Thoracic aorta (tissue), 2 donors: ENCODE results near the gene CKB. TPM values are rescaled to one million over a fixed set of nuclear protein-coding genes. Genes with fewer than 3 reads are reported as not detected.
"Not testable (repeated sequence)": the region's sequence is repeated elsewhere in the genome, so short reads cannot be mapped to it uniquely, and the experiment has no call there.

ENCODE experiments used
- ATAC-seq: fragments of 150-250 bp; one replicate; pipeline ENCODE4 v1.8.0; 2017; ENCODE audit warnings: low read depth; ENCODE audit not compliant: insufficient number of reproducible peaks, low FRiP score
- DNase-seq: peaks from one replicate; pipeline ENCODE4 v3.0.0-alpha.2; 2020; ENCODE audit warnings: low spot score
- H3K27ac ChIP-seq, 2 donors: fragments of 200-600 bp; sonication (generic); 1 replicate in 1 of 2; 2 replicates in 1 of 2; pipeline ENCODE4 v1.5.1; 2016; ENCODE audit warnings: mild to moderate bottlenecking in 2 of 2, moderate library complexity in 2 of 2
- H3K27me3 ChIP-seq: fragments of 200-600 bp; sonication (generic); replicated peaks from 2 replicates; pipeline ENCODE4 v1.6.0; 2016; ENCODE audit warnings: mild to moderate bottlenecking; ENCODE audit not compliant: insufficient read depth
- H3K36me3 ChIP-seq: fragments of 200-600 bp; sonication (generic); one replicate; pipeline ENCODE4 v1.5.1; 2016
- H3K4me1 ChIP-seq, 2 donors: fragments of 200-600 bp; sonication (generic); 1 replicate in 1 of 2; 2 replicates in 1 of 2; pipeline versions ENCODE4 v1.5.1 to v1.6.0; 2016; ENCODE audit warnings: low read depth in 2 of 2, mild to moderate bottlenecking in 1 of 2; ENCODE audit not compliant: control insufficient read depth in 1 of 2
- H3K4me3 ChIP-seq: fragments of 200-600 bp; sonication (generic); 2 replicates; pipeline ENCODE4 v1.5.1; 2016; ENCODE audit warnings: mild to moderate bottlenecking
- H3K9me3 ChIP-seq: fragments of 200-600 bp; sonication (generic); 2 replicates; pipeline ENCODE4 v1.5.1; 2016
- total RNA-seq, 2 donors: library from RNA; depleted of rRNA; stranded (reverse); fragments of >200 nt; gene quantifications; one replicate each; pipeline versions ENCODE4 v1.1.0 to v1.2.3, GENCODE V29; 2016
- TF ChIP-seq, protein P1 (sequence below): fragments of 200-600 bp; sonication (generic); IDR thresholded peaks from one replicate; pipeline ENCODE4 v1.5.1; 2019; ENCODE audit warnings: antibody characterized with exemption

CKB gene
- total RNA-seq, 2 donors from 2014 or later, result 109 to 159 TPM

DNA sequence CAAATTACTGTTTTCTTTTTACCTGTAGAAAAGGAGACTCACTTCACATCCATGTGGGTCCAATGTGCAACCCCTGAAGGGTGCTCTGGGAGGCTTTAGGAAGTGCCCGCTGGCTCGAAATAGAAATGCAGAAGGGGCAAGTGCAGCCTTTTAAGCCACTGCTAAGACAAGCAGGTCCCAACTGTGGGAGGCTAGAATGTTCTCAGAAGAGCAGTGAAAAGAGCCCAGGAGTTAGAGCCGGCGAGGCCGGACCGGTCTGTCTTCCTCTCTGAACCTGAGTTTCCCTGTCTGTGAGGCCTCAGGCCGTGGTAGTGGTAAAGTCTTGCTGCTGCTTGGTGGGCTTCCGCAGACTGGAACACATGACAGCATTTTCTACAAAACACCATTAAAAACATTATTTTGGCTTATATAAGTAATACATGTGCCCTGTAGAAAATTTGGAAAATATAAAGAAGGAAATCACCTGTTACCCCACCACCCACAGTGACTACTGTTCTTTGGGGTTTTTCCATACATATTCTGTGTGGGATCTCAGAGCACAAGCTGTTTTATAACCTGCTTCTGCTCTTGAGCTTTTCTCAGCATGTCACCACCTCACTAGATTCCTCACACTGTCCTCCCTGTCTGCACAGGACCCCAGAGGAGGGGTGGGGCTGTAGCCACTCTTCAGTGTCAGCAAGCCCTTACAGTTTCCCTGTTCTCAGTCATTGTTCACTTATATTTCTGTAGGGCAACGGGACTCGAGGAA lies 6.0 kb downstream of the CKB start:
- H3K4me1 ChIP-seq, result peaks cover 22 to 63% of the 10 kb centered on the region in 2 donors
- DNase-seq, result no peak
- no peaks in the 10 kb centered on the region for H3K36me3 ChIP-seq
- peak overlapping the region; percentile 41 to 58 for H3K27ac ChIP-seq
- TF ChIP-seq, protein P1, sequence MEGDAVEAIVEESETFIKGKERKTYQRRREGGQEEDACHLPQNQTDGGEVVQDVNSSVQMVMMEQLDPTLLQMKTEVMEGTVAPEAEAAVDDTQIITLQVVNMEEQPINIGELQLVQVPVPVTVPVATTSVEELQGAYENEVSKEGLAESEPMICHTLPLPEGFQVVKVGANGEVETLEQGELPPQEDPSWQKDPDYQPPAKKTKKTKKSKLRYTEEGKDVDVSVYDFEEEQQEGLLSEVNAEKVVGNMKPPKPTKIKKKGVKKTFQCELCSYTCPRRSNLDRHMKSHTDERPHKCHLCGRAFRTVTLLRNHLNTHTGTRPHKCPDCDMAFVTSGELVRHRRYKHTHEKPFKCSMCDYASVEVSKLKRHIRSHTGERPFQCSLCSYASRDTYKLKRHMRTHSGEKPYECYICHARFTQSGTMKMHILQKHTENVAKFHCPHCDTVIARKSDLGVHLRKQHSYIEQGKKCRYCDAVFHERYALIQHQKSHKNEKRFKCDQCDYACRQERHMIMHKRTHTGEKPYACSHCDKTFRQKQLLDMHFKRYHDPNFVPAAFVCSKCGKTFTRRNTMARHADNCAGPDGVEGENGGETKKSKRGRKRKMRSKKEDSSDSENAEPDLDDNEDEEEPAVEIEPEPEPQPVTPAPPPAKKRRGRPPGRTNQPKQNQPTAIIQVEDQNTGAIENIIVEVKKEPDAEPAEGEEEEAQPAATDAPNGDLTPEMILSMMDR, result no peak
- no peaks in the 10 kb centered on the region for H3K27me3 ChIP-seq
- ATAC-seq, result no peak
- H3K4me3 ChIP-seq, result no peak overlapping the region
- H3K9me3 ChIP-seq, result no peaks in the 10 kb centered on the region

DNA sequence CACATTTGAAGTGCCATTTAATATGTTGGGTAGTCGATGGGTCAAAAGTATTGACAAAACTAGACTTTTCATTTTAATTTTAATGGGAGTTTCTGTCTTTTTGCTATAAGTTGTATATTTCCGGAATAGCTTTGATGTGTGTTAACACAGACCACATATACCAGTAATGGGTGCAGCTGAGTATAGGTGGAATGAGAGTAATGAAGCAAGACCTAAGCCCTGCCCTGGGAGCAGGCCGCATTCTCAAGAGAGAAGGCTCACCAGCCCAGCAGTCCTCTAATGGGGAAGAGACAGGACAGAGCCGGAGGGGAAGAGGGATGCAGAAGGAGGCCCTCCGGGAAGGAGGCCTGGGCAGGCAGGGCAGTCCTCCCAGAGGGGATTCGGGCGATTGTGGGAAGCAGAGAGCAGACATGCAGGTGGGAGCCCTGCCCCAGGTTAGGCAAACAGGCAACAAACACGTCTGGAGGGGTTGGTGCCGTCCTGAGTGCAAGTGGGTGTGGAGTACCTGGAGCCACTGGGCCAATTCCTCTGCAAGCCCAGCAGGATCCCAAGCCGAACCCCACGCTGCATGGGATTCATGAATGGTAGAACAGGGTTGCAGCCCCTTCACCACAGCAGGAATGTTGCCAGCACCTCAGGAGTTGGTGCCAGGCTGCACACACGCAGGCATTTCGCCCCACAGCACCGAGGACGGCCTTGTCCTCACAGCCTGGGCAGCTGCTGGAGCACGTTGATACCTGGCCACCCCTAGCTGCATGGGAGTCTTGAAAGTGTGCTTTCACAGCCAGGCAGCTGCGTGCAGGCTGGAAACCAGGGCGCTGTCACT lies 7.8 kb downstream of the CKB start:
- TF ChIP-seq, protein P1, result no peak
- Histone ChIP-seq H3K27me3 (no peaks in the 10 kb centered on the region), H3K9me3 (no peaks in the 10 kb centered on the region), H3K4me1 (peaks cover 22 to 49% of the 10 kb centered on the region in 2 donors), H3K4me3 (no peak overlapping the region), H3K36me3 (peaks cover 7% of the 10 kb centered on the region), H3K27ac (peak overlapping the region in 1 of 2 donors; percentile 58)
- ATAC-seq, result no peak
- DNase-seq, result no peak

DNA sequence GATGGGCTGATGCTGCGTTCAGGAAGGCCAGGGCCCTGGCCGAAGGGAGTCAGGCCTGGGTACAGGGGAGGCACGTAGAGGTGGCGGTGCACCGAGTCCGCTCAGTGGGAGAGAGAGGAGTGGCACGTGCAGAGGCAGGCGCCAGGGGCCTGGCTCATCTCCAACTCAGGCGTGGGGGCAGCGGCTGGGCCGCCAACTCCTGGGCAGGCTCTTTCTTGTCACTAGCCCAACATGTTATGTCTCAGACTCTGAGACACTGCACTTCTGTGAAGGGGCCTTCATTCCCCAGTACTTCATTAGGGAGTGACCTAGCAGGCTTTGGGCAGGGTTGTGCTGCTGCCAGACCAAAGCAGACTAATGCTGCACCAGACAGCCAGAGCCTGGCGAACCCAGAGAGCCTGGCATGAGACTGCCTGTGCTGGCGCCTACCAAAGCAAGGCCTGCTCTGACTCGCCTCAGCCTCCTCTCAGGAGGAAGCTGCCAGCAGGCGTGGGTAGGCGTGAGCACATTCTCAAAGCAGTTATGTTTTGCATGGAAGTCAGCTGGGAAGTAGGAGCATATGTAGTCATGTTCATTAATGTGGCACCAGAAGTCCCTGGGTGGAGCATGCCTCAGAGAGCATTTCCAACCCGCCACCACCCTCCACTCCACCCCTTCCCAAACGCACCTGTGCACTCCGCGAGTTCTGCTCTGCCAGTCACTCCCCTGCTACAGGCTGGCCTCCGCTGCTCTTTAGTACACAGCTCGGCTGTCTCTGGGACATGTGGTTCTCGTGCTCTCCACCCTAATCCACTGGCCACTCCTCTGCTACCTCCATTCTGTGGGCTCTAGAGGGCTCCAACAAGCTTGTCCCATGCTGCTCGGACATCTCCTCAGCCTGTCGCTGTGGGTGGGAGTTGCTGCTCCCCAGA lies 9.7 kb downstream of the CKB start:
- ATAC-seq (peak; percentile 91), DNase-seq (peak; percentile 76)
- Histone ChIP-seq H3K9me3 (no peaks in the 10 kb centered on the region), H3K4me1 (peaks cover 13 to 31% of the 10 kb centered on the region in 2 donors), H3K4me3 (peak overlapping the region; percentile 15), H3K36me3 (peaks cover 7% of the 10 kb centered on the region), H3K27me3 (no peaks in the 10 kb centered on the region), H3K27ac (peak overlapping the region; percentile 90 to 93)
- TF ChIP-seq, protein P1, result no peak

DNA sequence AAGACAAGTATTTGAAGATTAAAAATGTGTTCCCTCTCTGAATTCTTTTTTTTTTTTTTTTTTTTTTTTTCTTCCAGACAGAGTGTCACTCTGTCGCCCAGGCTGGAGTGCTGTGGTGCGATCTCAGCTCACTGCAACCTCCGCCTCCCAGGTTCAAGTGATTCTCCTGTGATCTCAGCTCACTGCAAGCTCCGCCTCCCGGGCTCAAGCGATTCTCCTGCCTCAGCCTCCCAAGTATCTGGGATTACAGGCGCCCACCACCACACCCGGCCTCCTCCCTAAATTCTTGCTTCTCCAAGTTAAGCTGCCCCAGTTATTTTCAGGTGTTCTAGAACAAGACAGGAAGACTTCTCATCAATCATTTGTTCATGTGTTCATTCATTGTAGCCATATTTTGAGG lies 10.4 kb downstream of the CKB start:
- H3K36me3 ChIP-seq, DNase-seq, H3K27me3 ChIP-seq, ATAC-seq, H3K9me3 ChIP-seq: not testable (repeated sequence)
- H3K27ac ChIP-seq, result peak overlapping the region; percentile 90 to 93
- H3K4me1 ChIP-seq, result peaks cover 13 to 28% of the 10 kb centered on the region in 2 donors
- peak overlapping the region; percentile 12 for H3K4me3 ChIP-seq

DNA sequence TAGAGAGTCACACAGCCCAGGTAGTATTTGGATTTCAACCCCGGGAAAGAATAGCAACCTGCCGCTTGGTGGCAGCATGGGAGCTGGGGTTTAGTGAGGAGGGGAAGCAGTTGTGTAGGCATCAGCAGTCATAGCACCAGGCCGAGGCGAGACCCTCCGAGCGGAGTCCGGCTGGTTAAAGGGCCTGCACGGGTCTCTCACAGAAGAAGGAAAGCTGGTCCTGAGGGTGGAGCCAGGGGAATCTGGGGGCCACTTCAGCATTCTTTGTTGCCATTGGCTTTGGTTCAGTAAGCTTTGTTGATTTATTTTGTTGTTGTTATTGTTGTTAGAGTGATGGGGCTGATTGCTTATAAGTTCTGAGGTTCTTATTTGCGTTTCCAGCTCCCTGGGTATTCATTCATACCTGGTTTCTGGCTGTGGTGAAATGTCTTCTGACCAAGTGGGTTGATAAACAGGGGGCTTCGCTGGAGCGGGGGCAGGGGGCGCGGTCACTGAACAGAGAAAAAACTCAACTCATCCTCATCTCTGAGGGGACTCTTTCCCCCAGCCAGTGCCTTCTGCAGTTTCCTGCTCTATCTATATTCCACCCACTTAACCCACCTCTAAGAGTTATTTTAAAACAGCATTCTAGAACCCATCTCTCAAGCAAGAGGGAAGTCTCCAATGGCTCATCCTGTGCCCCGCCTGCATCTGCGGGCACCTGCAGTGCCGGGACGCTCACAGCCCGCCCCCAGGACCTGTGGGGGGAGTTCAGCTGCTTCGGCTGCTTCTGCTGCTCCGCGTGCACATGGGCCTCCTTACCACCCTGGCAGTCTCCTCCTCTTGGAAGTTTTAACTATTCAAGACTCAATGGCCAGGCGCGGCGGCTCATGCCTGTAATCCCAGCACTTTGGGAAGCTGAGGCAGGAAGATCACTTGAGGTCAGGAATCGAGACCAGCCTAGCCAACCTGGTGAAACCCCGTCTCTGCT lies 11.6 kb downstream of the CKB start:
- no peak overlapping the region for H3K27ac ChIP-seq
- DNase-seq (no peak), ATAC-seq (no peak)
- peaks cover 9% of the 10 kb centered on the region for H3K36me3 ChIP-seq
- no peaks in the 10 kb centered on the region for H3K27me3 ChIP-seq
- no peaks in the 10 kb centered on the region for H3K9me3 ChIP-seq
- TF ChIP-seq, protein P1, result no peak
- H3K4me3 ChIP-seq, result no peak overlapping the region
- H3K4me1 ChIP-seq, result peaks cover 13 to 21% of the 10 kb centered on the region in 2 donors
